H1 (cell line): ENCODE results near the gene GNG7. TPM values are rescaled to one million over a fixed set of nuclear protein-coding genes. Genes with fewer than 3 reads are reported as not detected.

ENCODE experiments used
- CTCF ChIA-PET: fragments of 300-600 bp; sonication (Branson Sonifier 250); formaldehyde crosslinking; loops from one replicate; lab custom pipeline; 2021; ENCODE audit not compliant: partially characterized antibody; lab: Charles Lee
- POLR2A ChIA-PET: fragments of 300-600 bp; sonication (Branson Sonifier 250); formaldehyde crosslinking; loops from one replicate; lab custom pipeline; 2021; ENCODE audit warnings: inconsistent platforms; ENCODE audit not compliant: partially characterized antibody; lab: Charles Lee
- DNase-seq, 2 experiments: peaks; one replicate each; pipeline versions ENCODE4 v3.0.0 to v3.0.0-alpha.2; 2010 to 2022; ENCODE audit warnings: low spot score in 2 of 2, low read depth in 1 of 2, mixed read lengths in 1 of 2
- FAIRE-seq: peaks from 2 replicates; lab custom pipeline; 2011; peaks lifted over from hg19 to GRCh38; lab: Jason Lieb, UNC
- H2AFZ ChIP-seq: 2 replicates; pipeline ENCODE4 v1.8.1; 2012; ENCODE audit warnings: low read length, inconsistent platforms
- H2AK5ac ChIP-seq: 2 replicates; pipeline ENCODE4 v1.6.1; 2013; ENCODE audit warnings: low read depth, low read length
- H2BK120ac ChIP-seq: replicated peaks from 2 replicates; pipeline ENCODE3; 2013; ENCODE audit warnings: low read depth, low read length, inconsistent platforms
- H2BK12ac ChIP-seq: 2 replicates; pipeline ENCODE4 v1.6.1; 2013; ENCODE audit warnings: low read depth, low read length
- H2BK15ac ChIP-seq: 2 replicates; pipeline ENCODE4 v1.6.1; 2013; ENCODE audit warnings: low read length
- H2BK20ac ChIP-seq: 2 replicates; pipeline ENCODE4 v1.6.1; 2013; ENCODE audit warnings: low read length
- H2BK5ac ChIP-seq: 2 replicates; pipeline ENCODE4 v1.6.1; 2013; ENCODE audit warnings: low read depth, low read length
- H3K14ac ChIP-seq: 2 replicates; pipeline ENCODE4 v1.6.1; 2013; ENCODE audit warnings: inconsistent platforms; ENCODE audit not compliant: insufficient read length
- H3K18ac ChIP-seq: 2 replicates; pipeline ENCODE4 v1.6.1; 2013; ENCODE audit warnings: low read length; ENCODE audit errors: extremely low read depth
- H3K23ac ChIP-seq: 2 replicates; pipeline ENCODE4 v1.6.1; 2013; ENCODE audit warnings: inconsistent platforms; ENCODE audit not compliant: insufficient read length
- H3K23me2 ChIP-seq: 2 replicates; pipeline ENCODE4 v1.6.1; 2013; ENCODE audit warnings: low read depth, low read length
- H3K27ac ChIP-seq: 2 replicates; pipeline ENCODE4 v1.6.1; 2011; ENCODE audit warnings: low read depth, low read length, inconsistent platforms
- H3K27me3 ChIP-seq, 4 experiments: replicated peaks in 1 of 4; 1 replicate in 1 of 4; 2 replicates in 3 of 4; pipeline versions ENCODE4 v1.6.1 to v1.8.1; 2011 to 2013; ENCODE audit warnings: low read length in 3 of 4, mild to moderate bottlenecking in 3 of 4, inconsistent platforms in 2 of 4, mixed read lengths in 2 of 4, moderate library complexity in 1 of 4; ENCODE audit not compliant: control insufficient read depth in 3 of 4, insufficient read depth in 3 of 4; ENCODE audit errors: extremely low read depth in 1 of 4
- H3K36me3 ChIP-seq, 4 experiments: 2 replicates each; pipeline versions ENCODE4 v1.6.1 to v1.8.1; 2011 to 2013; ENCODE audit warnings: mild to moderate bottlenecking in 4 of 4, low read length in 3 of 4, moderate library complexity in 2 of 4, control low read depth in 1 of 4, inconsistent platforms in 1 of 4; ENCODE audit not compliant: insufficient read depth in 4 of 4, control insufficient read depth in 2 of 4
- H3K4ac ChIP-seq: replicated peaks from 2 replicates; pipeline ENCODE3; 2013; ENCODE audit warnings: low read length, low read depth, mixed read lengths, inconsistent platforms; ENCODE audit not compliant: insufficient read length
- H3K4me1 ChIP-seq, 4 experiments: replicated peaks in 1 of 4; 1 replicate in 1 of 4; 2 replicates in 3 of 4; pipeline versions ENCODE4 v1.6.1 to v1.8.1; 2011 to 2013; ENCODE audit warnings: low read length in 3 of 4, inconsistent platforms in 2 of 4, mixed read lengths in 1 of 4; ENCODE audit not compliant: insufficient read depth in 4 of 4, control insufficient read depth in 3 of 4
- H3K4me2 ChIP-seq, 2 experiments: 2 replicates each; pipeline versions ENCODE4 v1.6.1 to v1.8.1; 2011 to 2013; ENCODE audit warnings: low read depth in 2 of 2, low read length in 2 of 2, control low read depth in 1 of 2, inconsistent platforms in 1 of 2, mild to moderate bottlenecking in 1 of 2; ENCODE audit not compliant: insufficient read depth in 1 of 2
- H3K4me3 ChIP-seq, 4 experiments: fragments of 200-600, 300-600 bp in 1 of 4; sonication (generic), shearing (Covaris generic), sonication (Bioruptor Twin) in 1 of 4; 2 replicates each; pipeline versions ENCODE4 v1.5.1 to v1.8.1; 2011 to 2016; ENCODE audit warnings: low read length in 4 of 4, low read depth in 3 of 4, control low read depth in 2 of 4, inconsistent platforms in 2 of 4, mild to moderate bottlenecking in 2 of 4, mixed read lengths in 1 of 4, moderate library complexity in 1 of 4; ENCODE audit not compliant: insufficient read depth in 2 of 4; ENCODE audit errors: extremely low read depth in 1 of 4
- H3K56ac ChIP-seq: replicated peaks from 2 replicates; pipeline ENCODE3; 2013; ENCODE audit warnings: low read depth, mild to moderate bottlenecking, mixed read lengths, low read length, inconsistent platforms; ENCODE audit not compliant: insufficient read length
- H3K79me1 ChIP-seq: 2 replicates; pipeline ENCODE4 v1.6.1; 2013; ENCODE audit warnings: low read depth, low read length, control low read depth
- H3K79me2 ChIP-seq, 2 experiments: 2 replicates each; pipeline versions ENCODE4 v1.6.1 to v1.8.1; 2012 to 2013; ENCODE audit warnings: low read length in 2 of 2, mild to moderate bottlenecking in 2 of 2, inconsistent platforms in 1 of 2; ENCODE audit not compliant: insufficient read depth in 2 of 2, control insufficient read depth in 1 of 2
- H3K9ac ChIP-seq, 4 experiments: replicated peaks in 1 of 4; 1 replicate in 1 of 4; 2 replicates in 3 of 4; pipeline versions ENCODE4 v1.6.1 to v1.8.1; 2011 to 2013; ENCODE audit warnings: low read depth in 3 of 4, low read length in 3 of 4, control low read depth in 2 of 4, mild to moderate bottlenecking in 2 of 4, moderate library complexity in 2 of 4, inconsistent platforms in 1 of 4; ENCODE audit errors: extremely low read depth in 1 of 4
- H3K9me3 ChIP-seq, 2 experiments: 2 replicates each; pipeline versions ENCODE4 v1.6.1 to v1.8.1; 2012 to 2013; ENCODE audit warnings: mild to moderate bottlenecking in 2 of 2, moderate library complexity in 2 of 2, control low read depth in 1 of 2, inconsistent platforms in 1 of 2, low read depth in 1 of 2, low read length in 1 of 2, mixed read lengths in 1 of 2; ENCODE audit not compliant: insufficient read depth in 2 of 2
- H4K20me1 ChIP-seq, 2 experiments: replicated peaks in 1 of 2; 2 replicates each; pipeline versions ENCODE3 to v1.8.1; 2011 to 2013; ENCODE audit warnings: inconsistent platforms in 2 of 2, low read length in 2 of 2, mild to moderate bottlenecking in 1 of 2; ENCODE audit not compliant: insufficient read depth in 2 of 2, control insufficient read depth in 1 of 2
- H4K5ac ChIP-seq: 2 replicates; pipeline ENCODE4 v1.6.1; 2013; ENCODE audit warnings: low read length, low read depth, mixed read lengths, inconsistent platforms; ENCODE audit not compliant: insufficient read length
- H4K8ac ChIP-seq: 2 replicates; pipeline ENCODE4 v1.8.0; 2013; ENCODE audit warnings: mild to moderate bottlenecking, moderate library complexity, low read length, inconsistent platforms; ENCODE audit not compliant: insufficient read depth; ENCODE audit errors: extremely low read depth
- H4K91ac ChIP-seq: replicated peaks from 2 replicates; pipeline ENCODE3; 2013; ENCODE audit warnings: low read length, mixed read lengths, inconsistent platforms; ENCODE audit not compliant: insufficient read length
- WGBS, 2 experiments: shearing (Covaris generic) in 1 of 2; methylation state at CpG; one replicate each; pipeline versions ENCODE4 v1.1.6 to v1.1.7; 2013 to 2015; ENCODE audit warnings: low lambda C conversion rate in 2 of 2, mixed read lengths in 2 of 2, inconsistent platforms in 1 of 2, low coverage in 1 of 2, missing lambda C conversion rate in 1 of 2; ENCODE audit not compliant: insufficient replicate concordance in 2 of 2, insufficient coverage in 1 of 2, insufficient read length in 1 of 2; ENCODE audit errors: extremely low coverage in 1 of 2, missing lambda C conversion rate in 1 of 2; 5-methylcytosine and 5-hydroxymethylcytosine counted together
- polyA plus RNA-seq, 7 experiments: library from polyadenylated mRNA; depleted of rRNA in 3 of 7; stranded (reverse) in 5 of 7; unstranded in 2 of 7; fragments of >200 nt in 5 of 7; fragments of 200-250 nt in 2 of 7; gene quantifications; 1 replicate in 5 of 7; 2 replicates in 1 of 7; 4 replicates in 1 of 7; pipeline versions ENCODE4 v1.2.1 to v1.2.3, GENCODE V29; 2011 to 2013; ENCODE audit warnings: missing spikeins in 2 of 7, mixed read lengths in 2 of 7
- total RNA-seq: library from RNA; stranded (reverse); fragmentation: NEBNext Ultra II Directional; extraction: Animal tissue kit (Norgen Biotek cat#: 25700); gene quantifications from 2 replicates; pipeline ENCODE4 v1.2.1, GENCODE V29; 2021

GNG7 gene
- total and polyA plus RNA-seq, 2 of the 8 experiments (the other 6 are each of a cell fraction or from before 2014, with no cell fraction given): 2.8 to 7.8 TPM

DNA sequence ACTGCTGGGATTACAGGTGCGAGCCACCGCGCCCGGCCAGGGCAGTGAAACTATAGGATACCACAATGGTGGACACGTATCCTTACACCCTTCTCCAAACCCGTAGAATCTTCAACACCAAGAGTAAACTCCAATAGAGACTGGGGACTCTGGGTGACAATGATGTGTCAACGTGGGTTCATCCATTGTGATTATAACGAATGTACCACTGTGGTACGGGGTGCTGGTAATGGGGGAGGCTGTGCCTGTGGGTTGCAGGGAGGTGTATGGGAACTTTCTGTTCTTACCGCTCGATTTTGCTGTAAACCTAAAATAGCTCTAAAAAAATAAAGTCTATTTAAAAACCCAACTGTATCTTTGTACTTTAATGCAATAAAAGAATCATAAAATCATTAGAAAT lies 11.6 kb downstream of the GNG7 start:
- no peak overlapping the region for H3K23ac ChIP-seq
- ChIA-PET CTCF (interaction anchor here (0.8 kb wide), 2 partner anchors 9 to 43 kb away, joined by 3 read pairs; no protein-coding TSS in a partner anchor), POLR2A (no interaction called here)
- no peak overlapping the region for H2BK12ac ChIP-seq
- H2BK120ac ChIP-seq: no peak overlapping the region
- no peak overlapping the region for H3K18ac ChIP-seq
- WGBS, 2 experiments: 86% methylated on average over 11 of the region's 11 CpGs; no CpG with 5 or more reads in 1 of the 2 experiments
- no peak for FAIRE-seq
- no peak overlapping the region for H3K56ac ChIP-seq
- H3K27ac ChIP-seq: no peak overlapping the region
- H3K27me3 ChIP-seq: no peaks in the 10 kb centered on the region
- H2AK5ac ChIP-seq: no peak overlapping the region
- H4K91ac ChIP-seq: no peak overlapping the region
- DNase-seq: no peak
- no peaks in the 10 kb centered on the region for H3K79me2 ChIP-seq
- no peak overlapping the region for H3K4me3 ChIP-seq
- no peaks in the 10 kb centered on the region for H3K36me3 ChIP-seq
- H3K23me2 ChIP-seq: no peaks in the 10 kb centered on the region
- H4K5ac ChIP-seq: no peak overlapping the region
- no peaks in the 10 kb centered on the region; the same call in 1 of the 2 replicates for H3K79me1 ChIP-seq
- no peak overlapping the region for H3K4me2 ChIP-seq
- H3K9ac ChIP-seq: no peak overlapping the region
- H2BK5ac ChIP-seq: no peak overlapping the region
- H2BK15ac ChIP-seq: no peak overlapping the region
- no peak overlapping the region for H3K4ac ChIP-seq
- H2AFZ ChIP-seq: no peak overlapping the region
- no peak overlapping the region for H3K14ac ChIP-seq
- H3K9me3 ChIP-seq: no peaks in the 10 kb centered on the region
- H4K20me1 ChIP-seq: no peaks in the 10 kb centered on the region
- no peaks in the 10 kb centered on the region for H3K4me1 ChIP-seq
- H2BK20ac ChIP-seq: no peak overlapping the region
- H4K8ac ChIP-seq: no peak overlapping the region
